GM12892 (cell line): ENCODE measurements around the gene SYNDIG1.

Experiments used
- POLR2A ChIP-seq: IDR thresholded peaks from 2 replicates; pipeline ENCODE4 v1.6.1; 2011; ENCODE audit warnings: low read depth, low read length, control low read depth
- POLR2AphosphoS5 ChIP-seq: IDR thresholded peaks from 2 replicates; pipeline ENCODE4 v1.6.1; 2011; ENCODE audit warnings: low read depth, low read length, control low read depth
- TAF1 ChIP-seq: IDR thresholded peaks from 2 replicates; pipeline ENCODE4 v1.6.1; 2011; ENCODE audit warnings: low read depth, mild to moderate bottlenecking, control low read depth, low read length, borderline replicate concordance

DNA sequence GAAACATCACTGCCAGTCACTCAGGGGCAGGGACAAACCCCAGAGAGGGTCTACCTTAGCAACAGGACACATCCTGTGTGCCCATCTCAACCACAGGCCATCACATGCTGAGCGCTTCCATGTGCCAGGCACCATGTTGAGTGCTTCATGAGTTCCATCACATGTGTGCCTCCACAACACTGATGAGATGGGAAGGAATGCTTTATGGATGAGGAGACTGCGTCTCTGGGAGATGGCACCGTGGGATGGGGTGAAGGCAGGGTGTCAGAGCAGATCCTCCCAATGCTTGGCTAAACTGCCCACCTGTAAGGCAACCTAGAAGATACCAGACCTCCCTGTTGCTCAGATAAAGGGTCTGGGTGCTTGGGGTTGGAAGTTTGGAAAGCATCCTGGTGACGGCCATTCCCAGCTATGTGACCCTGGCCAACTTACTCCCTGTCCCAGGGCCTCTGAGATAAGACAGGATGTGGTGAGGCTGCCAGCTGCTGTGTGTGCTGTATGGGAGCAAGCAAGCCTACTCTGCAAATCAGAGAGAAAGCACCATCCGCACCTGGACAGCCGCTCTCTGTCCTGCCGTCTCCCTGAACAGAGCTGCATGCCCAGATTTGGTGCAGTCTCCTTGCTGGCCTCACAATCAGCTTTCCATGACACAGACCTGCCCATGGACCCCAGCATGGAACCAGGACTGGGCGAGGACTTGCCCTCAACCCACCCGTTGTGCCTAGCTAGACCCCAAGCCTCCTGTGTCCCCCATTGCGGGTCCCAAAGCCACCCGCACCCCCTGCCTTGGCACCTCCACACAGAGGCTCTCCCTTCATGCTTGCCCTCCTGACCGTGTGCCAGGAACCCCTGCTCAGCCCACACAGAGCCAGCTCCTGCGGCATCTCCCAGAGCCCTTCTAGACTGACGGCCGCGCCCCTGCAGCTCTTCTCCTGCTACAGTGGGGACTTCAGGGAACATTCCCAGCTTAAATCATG lies 143.7 kb downstream of the SYNDIG1 start:
- TF ChIP-seq POLR2A: no peak
- TF ChIP-seq TAF1: no peak
- no peak for TF ChIP-seq POLR2AphosphoS5
